GM18868 (cell line): ENCODE measurements around the gene LTO1.

Source experiments
- ATAC-seq: cut with Tn5 transposase; IDR thresholded peaks from one replicate; pipeline ENCODE4 v1.9.1; 2021; ENCODE audit warnings: mild to moderate bottlenecking, moderate library complexity; ENCODE audit not compliant: unreplicated experiment

Gene LTO1

DNA sequence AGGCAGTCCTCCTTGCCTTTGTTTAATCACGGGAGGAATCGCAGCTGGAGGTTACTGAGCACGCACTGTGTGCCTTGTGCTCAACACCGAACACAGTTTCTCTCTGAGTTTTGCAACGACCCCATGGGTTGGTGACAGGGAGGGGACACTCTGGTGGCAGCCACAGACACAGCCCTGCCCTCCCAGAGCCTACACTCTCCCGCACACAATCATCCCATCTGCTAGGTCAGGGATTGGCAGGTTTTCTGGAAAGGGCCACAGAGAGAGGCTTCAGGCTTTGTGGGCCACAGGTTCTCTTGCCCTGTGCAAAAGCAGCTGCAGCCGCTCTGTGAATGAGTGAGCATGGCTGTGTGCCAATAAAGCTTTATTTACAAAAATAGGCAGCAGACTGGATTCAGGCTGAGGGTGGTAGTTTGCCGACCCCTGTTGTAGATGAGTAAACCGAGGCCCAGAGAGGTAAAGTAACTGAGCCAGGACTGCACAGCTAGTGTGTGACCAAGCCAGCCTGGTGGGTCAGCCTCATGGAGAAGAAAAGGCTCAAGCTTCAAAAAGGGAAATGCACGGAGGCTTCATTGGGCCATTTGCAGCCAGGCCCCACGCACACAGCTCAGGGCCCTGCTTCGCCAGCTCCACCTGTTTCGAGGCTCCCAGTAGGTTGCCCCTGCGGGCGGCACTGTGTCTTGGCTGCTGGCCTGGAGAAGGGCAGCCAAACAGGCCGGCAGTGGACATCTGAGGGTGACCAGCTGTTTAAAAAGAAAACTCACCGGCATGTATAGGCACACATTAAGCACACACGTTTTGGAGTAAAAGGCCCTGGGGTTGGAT is 16.3 kb downstream of the LTO1 start:
- no peak for ATAC-seq

- no peak for ATAC-seq
Observed at GRCh38 chr11:69657911-69658625, 17.1 kb downstream of the LTO1 start.

- ATAC-seq: no peak
Observed at GRCh38 chr11:69657456-69657910, 17.7 kb downstream of the LTO1 start.

DNA sequence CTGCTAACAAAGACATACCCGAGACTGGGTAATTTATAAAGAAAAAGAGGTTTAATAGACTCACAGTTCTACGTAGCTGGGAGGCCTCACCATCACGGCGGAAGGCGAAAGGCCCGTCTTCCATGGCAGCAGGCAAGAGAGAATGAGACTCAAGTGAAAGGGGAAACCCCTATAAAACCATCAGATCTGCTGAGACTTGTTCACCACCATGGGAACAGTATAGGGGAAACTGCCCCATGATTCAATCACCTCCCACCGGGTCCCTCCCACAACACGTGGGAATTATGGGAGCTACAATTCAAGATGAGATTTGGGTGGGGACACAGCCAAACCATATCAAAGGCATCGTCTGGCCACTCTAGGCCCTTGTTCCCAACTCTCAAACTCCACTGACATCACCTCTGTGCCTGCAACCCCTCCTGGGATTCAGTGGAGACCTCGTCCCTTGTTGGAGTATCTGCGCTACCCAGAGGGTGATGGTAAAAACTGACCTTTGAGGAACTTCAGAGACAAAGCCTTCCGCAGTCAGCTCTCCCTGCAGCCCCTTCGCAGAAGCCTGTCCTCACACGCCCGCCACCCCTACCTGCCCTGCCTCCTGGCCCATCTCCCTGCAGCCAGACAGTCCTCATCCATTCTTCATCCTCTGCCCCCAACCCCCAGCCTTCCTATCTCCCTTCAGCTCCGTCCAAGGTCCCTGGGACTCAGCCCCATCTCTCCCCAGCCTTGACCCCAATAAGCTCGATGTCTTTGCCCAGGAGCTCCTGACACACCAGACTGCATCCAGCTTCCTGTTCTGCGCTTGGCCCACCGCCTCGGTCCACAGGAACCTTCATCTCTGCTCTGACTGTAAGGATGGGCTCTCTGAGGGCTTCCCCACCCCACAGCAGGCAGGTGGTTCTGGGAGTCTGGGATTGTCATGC is 18.4 kb downstream of the LTO1 start:
- ATAC-seq: no peak

- no peak for ATAC-seq
Observed at GRCh38 chr11:69655479-69656428, 19.4 kb downstream of the LTO1 start.

DNA sequence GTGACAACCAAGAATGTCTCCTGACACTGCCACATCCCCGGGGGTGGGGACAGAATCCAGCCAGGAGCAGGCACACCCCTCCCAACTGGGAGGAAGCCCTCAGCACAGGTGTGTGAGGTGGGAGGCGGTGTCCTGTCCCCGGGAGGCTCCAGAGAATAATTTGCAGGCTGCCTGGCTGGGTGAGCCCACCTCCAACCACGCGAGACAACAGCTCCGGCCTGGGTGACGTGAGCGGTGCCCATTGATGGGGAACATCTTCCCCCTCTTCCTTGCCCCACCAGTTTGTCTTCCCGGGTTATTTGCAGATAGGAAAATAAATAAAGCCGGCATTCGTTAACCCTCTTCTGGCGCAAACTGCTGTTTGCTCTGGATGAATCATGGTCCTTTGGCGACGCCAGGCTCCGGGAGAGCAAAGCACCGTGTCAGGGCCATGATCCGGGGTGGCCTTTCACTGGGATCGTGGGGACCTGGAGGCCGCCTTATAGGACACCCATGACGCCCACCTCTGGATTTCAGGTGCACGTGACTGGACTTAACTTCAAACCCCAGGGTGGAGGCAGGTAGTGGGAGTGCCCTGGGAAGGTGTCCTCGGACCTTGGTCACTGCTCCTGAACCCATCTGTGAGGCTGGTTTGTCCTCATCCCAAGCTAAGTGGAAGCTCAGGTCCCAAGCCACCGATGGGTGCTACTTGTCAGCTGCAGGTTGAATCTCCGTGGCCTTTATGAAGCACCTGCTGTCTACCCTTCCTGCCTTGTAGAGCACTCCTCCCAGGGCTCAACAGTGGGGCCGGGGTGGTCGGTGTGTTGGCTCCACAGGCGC is 20.3 kb downstream of the LTO1 start:
- ATAC-seq: no peak

DNA sequence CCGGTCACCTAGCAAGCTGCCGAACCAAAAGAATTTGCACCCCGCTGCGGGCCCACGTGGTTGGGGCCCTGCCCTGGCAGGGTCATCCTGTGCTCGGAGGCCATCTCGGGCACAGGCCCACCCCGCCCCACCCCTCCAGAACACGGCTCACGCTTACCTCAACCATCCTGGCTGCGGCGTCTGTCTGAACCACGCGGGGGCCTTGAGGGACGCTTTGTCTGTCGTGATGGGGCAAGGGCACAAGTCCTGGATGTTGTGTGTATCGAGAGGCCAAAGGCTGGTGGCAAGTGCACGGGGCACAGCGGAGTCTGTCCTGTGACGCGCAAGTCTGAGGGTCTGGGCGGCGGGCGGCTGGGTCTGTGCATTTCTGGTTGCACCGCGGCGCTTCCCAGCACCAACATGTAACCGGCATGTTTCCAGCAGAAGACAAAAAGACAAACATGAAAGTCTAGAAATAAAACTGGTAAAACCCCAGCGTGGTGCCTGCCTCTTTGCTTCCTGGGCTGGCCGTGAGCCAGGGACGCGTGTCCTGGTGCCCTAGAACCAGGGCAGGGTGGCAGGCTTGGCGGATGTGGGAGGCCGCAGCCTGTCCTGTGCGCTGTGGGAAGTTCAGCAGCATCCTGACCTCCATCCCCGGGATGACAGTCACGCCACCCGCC is 21.0 kb downstream of the LTO1 start:
- ATAC-seq: no peak

GRCh38 chr11:69653406-69653960 is 21.7 kb downstream of the LTO1 start:
- ATAC-seq: no peak

- no peak for ATAC-seq
Observed at GRCh38 chr11:69652999-69653398, 22.2 kb downstream of the LTO1 start.

DNA sequence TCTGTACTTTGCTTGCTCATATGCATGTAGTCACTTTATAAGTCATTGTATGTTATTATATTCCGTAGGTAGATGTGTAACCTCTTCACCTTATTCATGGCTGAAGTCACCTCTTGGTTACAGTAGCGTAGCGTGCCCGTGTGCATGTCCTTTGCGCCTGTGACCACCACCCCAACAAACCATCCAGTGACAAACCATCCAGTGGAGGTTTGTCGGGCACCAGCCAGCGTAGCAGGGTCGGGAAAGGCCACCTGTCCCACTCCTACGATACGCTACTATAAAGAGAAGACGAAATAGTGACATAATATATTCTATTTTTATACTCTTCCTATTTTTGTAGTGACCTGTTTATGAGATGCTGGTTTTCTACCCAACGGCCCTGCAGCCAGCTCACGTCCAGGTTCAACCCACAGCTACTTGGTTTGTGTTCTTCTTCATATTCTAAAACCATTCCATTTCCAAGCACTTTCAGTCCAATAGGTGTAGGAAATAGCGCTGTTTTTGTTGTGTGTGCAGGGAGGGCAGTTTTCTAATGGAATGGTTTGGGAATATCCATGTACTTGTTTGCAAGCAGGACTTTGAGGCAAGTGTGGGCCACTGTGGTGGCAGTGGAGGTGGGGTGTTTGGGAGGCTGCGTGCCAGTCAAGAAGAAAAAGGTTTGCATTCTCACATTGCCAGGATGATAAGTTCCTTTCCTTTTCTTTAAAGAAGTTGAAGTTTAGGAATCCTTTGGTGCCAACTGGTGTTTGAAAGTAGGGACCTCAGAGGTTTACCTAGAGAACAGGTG is 23.1 kb downstream of the LTO1 start:
- no peak for ATAC-seq

DNA sequence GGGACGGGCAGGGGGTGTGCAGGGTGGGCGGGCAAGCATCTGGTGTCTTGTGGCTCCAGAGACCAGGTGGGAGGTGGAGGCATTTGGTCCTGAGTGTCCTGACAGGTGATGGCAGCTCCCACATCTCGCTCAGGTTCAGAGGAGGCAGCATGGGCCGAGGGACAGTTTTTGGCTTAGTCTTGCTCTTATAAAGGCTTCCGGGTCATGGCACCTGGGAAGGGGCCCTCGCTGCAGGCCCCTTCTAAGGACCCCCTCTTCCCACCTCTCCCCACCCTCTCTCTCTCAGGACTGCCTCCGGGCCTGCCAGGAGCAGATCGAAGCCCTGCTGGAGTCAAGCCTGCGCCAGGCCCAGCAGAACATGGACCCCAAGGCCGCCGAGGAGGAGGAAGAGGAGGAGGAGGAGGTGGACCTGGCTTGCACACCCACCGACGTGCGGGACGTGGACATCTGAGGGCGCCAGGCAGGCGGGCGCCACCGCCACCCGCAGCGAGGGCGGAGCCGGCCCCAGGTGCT is 24.3 kb downstream of the LTO1 start:
- no peak for ATAC-seq

DNA sequence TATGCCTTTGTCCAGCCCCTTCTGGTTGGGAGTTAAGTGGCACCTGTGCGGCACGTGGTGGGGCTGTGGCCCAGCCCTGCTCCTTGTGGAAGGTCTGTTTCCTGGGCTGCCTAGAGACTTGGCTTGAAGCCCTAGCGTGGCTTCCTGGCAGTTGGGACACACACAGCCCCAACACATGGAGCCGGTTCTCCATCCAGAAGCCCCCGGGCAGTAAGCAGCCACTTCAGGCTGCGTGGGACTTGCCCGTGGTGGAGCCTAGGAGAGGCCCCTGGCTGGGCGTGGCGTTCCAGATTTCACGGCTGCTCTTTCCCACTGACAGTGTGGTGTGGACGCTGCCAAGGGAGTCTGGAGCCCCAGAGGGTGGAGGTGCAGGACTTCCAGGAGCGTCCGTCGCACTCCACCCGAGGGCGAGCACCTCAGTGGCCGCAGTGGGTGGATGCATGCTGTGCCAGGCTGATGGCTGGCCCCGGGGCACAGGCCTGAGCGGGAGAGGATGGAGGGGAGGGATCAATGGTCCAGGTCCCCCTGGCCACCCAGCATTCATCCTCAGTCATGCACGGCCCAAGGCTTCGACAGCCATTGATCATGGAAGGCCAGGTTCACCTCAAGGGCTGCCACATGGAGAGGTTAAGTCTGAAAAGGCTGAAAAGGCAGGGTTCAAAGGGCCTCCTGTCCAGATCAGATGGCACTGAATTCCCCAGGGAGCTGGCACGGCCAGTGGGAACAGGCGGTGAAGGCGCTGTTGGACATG is 24.9 kb downstream of the LTO1 start:
- no peak for ATAC-seq

GRCh38 chr11:69649576-69649900 is 25.6 kb downstream of the LTO1 start:
- ATAC-seq: no peak

DNA sequence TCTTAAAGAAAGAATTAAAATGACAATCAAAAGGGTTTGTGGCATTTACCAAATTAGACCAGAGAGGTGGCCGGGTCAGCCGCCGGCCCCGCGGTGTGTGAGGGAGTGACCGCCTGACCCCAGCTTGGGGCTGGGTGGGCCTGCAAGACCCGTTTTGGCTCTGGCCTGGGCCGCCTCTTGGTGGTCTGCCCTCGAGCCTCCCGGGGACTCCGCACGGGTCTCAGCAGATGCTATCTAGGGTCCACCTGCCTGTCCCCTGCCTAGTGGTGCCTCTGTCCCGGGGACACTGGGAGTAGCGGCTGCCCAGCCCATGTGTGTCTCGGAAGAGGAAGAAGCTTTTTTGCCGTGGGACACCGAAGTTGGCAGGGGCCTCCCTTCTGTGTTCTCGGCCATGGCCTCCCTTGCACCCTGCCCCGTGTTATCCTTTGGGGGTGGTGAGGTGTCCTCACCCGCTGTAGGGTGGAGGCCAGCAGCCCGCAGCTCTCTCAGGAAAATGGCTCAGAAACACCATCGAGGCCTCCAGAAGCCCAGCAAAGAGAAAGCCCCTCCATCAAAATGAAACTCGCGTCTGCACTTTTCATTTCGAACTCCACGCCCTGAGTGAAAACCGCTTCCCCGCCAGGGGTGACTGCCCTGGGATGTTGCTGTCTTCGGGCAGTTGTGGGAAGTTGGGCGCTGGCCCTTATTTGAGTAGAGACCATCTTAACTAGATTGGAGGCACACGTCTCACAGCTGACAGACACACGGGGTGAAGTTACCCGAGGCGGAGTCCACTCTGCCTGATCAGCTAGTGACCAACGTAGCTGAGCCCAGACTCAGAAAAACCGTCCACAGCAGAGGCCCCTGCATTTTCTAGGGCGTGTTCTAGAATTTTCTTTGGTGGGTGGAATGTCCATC is 26.2 kb downstream of the LTO1 start:
- ATAC-seq: no peak

DNA sequence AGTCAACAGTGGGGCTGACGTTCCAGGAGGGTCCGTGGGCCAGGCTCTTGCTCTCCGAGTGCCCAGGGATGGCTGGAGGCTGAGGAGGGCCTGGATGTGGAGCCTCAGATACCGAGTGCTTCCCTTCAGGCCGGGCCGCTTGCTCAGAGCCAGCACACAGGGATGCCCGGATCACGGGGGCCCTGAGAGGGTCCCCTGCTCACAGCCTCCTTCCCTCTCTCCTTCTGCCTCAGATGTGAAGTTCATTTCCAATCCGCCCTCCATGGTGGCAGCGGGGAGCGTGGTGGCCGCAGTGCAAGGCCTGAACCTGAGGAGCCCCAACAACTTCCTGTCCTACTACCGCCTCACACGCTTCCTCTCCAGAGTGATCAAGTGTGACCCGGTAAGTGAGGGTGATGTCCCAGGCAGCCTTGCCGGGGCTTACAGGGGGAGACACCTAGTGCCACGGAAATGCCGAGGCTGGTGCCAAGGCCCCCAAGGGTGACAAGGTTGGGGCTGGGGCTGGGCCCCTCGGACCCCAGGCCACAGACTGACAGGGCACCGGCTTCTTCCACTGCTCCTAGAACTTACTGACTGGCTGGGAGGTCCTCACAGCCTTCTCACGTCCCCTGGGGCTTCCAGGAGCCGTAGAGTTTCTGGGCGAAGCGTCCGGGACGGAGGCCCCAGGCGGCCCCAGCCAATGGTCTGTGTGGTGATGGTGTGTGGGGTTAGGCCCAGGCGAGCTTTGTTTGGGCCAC is 27.2 kb downstream of the LTO1 start:
- ATAC-seq: no peak
